Spleen (tissue), 7 donors: ENCODE data around the gene RASSF10.

Source experiments
- POLR2AphosphoS5 ChIP-seq, 3 donors: sonication (generic); formaldehyde crosslinking; IDR thresholded peaks; one replicate each; pipeline ENCODE4 v1.5.1; 2017; ENCODE audit warnings: antibody characterized with exemption in 3 of 3
- TF ChIP-seq, protein P1 (sequence below), 11 experiments: fragments of 200-600 bp in 7 of 11; fragments of 450-650 bp in 4 of 11; sonication (generic) in 4 of 11; IDR thresholded peaks in 8 of 11; conservative IDR thresholded peaks in 3 of 11; 1 replicate in 7 of 11; 2 replicates in 4 of 11; pipeline versions ENCODE4 v1.4.0 to v1.8.0; 2016 to 2021; ENCODE audit warnings: antibody characterized with exemption in 11 of 11, inconsistent platforms in 4 of 11, mild to moderate bottlenecking in 1 of 11
- donor health status: DM: no; HTN: no; CAD: no; lungs with moderate emphysema.
- donor health status: DM: no; HTN: no; CAD: no.
- donor health status: DM: no; HTN: no; CAD: no.

DNA sequence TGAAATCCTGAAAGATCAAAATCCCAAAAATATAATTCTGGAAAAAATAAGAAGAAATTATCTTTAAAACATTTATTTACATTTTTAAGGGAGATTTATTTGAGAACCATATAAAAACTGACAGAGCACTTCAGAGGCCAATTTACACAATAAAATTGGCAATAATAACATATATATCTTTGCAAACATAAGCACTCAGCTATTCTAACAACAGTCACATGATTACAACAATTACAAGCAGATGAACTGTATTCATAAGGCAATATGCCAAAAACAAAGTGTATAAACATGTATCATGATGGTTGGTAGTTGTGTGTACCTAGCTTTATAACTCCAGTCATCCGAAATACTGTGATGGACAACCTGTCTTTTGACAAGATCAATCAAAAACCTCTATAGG, 17.7 kb upstream of the RASSF10 start:
- TF ChIP-seq, protein P1, sequence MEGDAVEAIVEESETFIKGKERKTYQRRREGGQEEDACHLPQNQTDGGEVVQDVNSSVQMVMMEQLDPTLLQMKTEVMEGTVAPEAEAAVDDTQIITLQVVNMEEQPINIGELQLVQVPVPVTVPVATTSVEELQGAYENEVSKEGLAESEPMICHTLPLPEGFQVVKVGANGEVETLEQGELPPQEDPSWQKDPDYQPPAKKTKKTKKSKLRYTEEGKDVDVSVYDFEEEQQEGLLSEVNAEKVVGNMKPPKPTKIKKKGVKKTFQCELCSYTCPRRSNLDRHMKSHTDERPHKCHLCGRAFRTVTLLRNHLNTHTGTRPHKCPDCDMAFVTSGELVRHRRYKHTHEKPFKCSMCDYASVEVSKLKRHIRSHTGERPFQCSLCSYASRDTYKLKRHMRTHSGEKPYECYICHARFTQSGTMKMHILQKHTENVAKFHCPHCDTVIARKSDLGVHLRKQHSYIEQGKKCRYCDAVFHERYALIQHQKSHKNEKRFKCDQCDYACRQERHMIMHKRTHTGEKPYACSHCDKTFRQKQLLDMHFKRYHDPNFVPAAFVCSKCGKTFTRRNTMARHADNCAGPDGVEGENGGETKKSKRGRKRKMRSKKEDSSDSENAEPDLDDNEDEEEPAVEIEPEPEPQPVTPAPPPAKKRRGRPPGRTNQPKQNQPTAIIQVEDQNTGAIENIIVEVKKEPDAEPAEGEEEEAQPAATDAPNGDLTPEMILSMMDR (IDR thresholded peaks at IDR 0.05 in 8 of 11, conservative IDR thresholded peaks at IDR 0.05 in 3 of 11): no peak
- no peak for TF ChIP-seq POLR2AphosphoS5 (IDR thresholded peaks at IDR 0.05)
